HepG2 (cell line): ENCODE measurements around the gene BCAM. TPM values are rescaled to one million over a fixed set of nuclear protein-coding genes. Genes with fewer than 3 reads are reported as not detected.

Experiments
- ADNP ChIP-seq: sonication (generic); formaldehyde crosslinking; IDR thresholded peaks from 2 replicates; pipeline ENCODE4 v1.4.0; 2020; ENCODE audit warnings: missing genetic modification reagents
- ATM ChIP-seq: fragments of 450-650 bp; IDR thresholded peaks from 2 replicates; pipeline ENCODE4 v1.7.1; 2017; ENCODE audit warnings: mild to moderate bottlenecking, borderline replicate concordance
- DPF2 ChIP-seq: sonication (generic); formaldehyde crosslinking; IDR thresholded peaks from 2 replicates; pipeline ENCODE4 v1.4.0; 2020; ENCODE audit warnings: mild to moderate bottlenecking, low read depth, missing genetic modification reagents, borderline replicate concordance
- HOXA3 ChIP-seq: sonication (generic); formaldehyde crosslinking; IDR thresholded peaks from 2 replicates; pipeline ENCODE4 v1.5.0; 2020; ENCODE audit warnings: missing genetic modification reagents
- HOXA9 ChIP-seq: sonication (generic); formaldehyde crosslinking; IDR thresholded peaks from 2 replicates; pipeline ENCODE4 v1.8.1; 2022; ENCODE audit warnings: missing genetic modification reagents, mild to moderate bottlenecking, moderate library complexity, borderline replicate concordance
- KLF12 ChIP-seq: sonication (generic); formaldehyde crosslinking; IDR thresholded peaks from 2 replicates; pipeline ENCODE4 v1.4.0; 2020; ENCODE audit warnings: missing genetic modification reagents, borderline replicate concordance
- KMT2A ChIP-seq: sonication (generic); formaldehyde crosslinking; IDR thresholded peaks from 2 replicates; pipeline ENCODE4 v1.4.0; 2020; ENCODE audit warnings: missing genetic modification reagents
- MAZ ChIP-seq, 2 experiments: sonication (generic) in 1 of 2; formaldehyde crosslinking in 1 of 2; IDR thresholded peaks; 2 replicates each; pipeline versions ENCODE4 v1.5.0 to v1.6.1; 2012 to 2020; ENCODE audit warnings: low read depth in 2 of 2, mild to moderate bottlenecking in 2 of 2, borderline replicate concordance in 1 of 2, improper control_type of control experiment in 1 of 2, low read length in 1 of 2, missing genetic modification reagents in 1 of 2, moderate library complexity in 1 of 2
- MIER3 ChIP-seq: IDR thresholded peaks from 2 replicates; pipeline ENCODE4 v1.6.1; 2016; ENCODE audit warnings: missing compliant biosample characterization, borderline replicate concordance
- PHF5A ChIP-seq: IDR thresholded peaks from one replicate; pipeline ENCODE4 v1.6.1; 2018; ENCODE audit warnings: low read depth, missing genetic modification reagents; ENCODE audit not compliant: unreplicated experiment
- RORA ChIP-seq: sonication (generic); formaldehyde crosslinking; IDR thresholded peaks from 2 replicates; pipeline ENCODE4 v1.5.0; 2020; ENCODE audit warnings: mild to moderate bottlenecking, missing genetic modification reagents, moderate library complexity
- U2AF2 ChIP-seq: fragments of 200-400 bp; formaldehyde crosslinking; IDR thresholded peaks from 2 replicates; pipeline ENCODE4 v1.6.1; 2017; ENCODE audit warnings: low read depth, mild to moderate bottlenecking, low read length
- ZBTB7A ChIP-seq: sonication (generic); formaldehyde crosslinking; IDR thresholded peaks from 2 replicates; pipeline ENCODE4 v1.8.0; 2022; ENCODE audit warnings: mild to moderate bottlenecking, missing genetic modification reagents
- ZFP36 ChIP-seq: fragments of 150-350 bp; IDR thresholded peaks from 2 replicates; pipeline ENCODE4 v1.6.1; 2018; ENCODE audit warnings: borderline replicate concordance, low read length, low read depth; ENCODE audit not compliant: partially characterized antibody
- ZNF3 ChIP-seq: IDR thresholded peaks from 2 replicates; pipeline ENCODE4 v1.7.0; 2017; ENCODE audit warnings: inconsistent platforms
- ZNF30 ChIP-seq: sonication (generic); formaldehyde crosslinking; IDR thresholded peaks from 2 replicates; pipeline ENCODE4 v1.5.0; 2020; ENCODE audit warnings: mild to moderate bottlenecking, missing genetic modification reagents
- ZNF674 ChIP-seq: sonication (generic); formaldehyde crosslinking; IDR thresholded peaks from 2 replicates; pipeline ENCODE4 v1.5.0; 2020; ENCODE audit warnings: low read depth, mild to moderate bottlenecking, missing genetic modification reagents
- ZNF782 ChIP-seq: sonication (generic); formaldehyde crosslinking; IDR thresholded peaks from 2 replicates; pipeline ENCODE4 v1.4.0; 2020; ENCODE audit warnings: missing genetic modification reagents, mild to moderate bottlenecking, borderline replicate concordance
- polyA plus RNA-seq, 8 experiments: library from polyadenylated mRNA; depleted of rRNA in 3 of 8; stranded (reverse) in 7 of 8; unstranded in 1 of 8; fragments of >200 nt; fragmentation: Illumina TruSeq in 4 of 8; extraction: Trizol in 4 of 8; gene quantifications; 2 replicates each; pipeline versions ENCODE4 v1.2.1 to v1.2.3, GENCODE V29; 2011 to 2016; ENCODE audit warnings: low read depth in 4 of 8, missing spikeins in 1 of 8, mixed read lengths in 1 of 8; ENCODE audit not compliant: insufficient read depth in 1 of 8
- total RNA-seq, 5 experiments: library from RNA; depleted of rRNA; stranded (reverse); fragments of >200 nt; fragmentation: Illumina TruSeq; extraction: Trizol; gene quantifications; 2 replicates each; pipeline ENCODE4 v1.2.3, GENCODE V29; 2016; ENCODE audit warnings: low read depth in 1 of 5
- TF ChIP-seq, protein P1 (sequence below): sonication (generic); formaldehyde crosslinking; IDR thresholded peaks from 2 replicates; pipeline ENCODE4 v1.8.1; 2022; ENCODE audit warnings: mild to moderate bottlenecking, missing genetic modification reagents
- TF ChIP-seq, protein P2 (sequence below): conservative IDR thresholded peaks from 2 replicates; pipeline ENCODE4 v1.6.1; 2018; ENCODE audit warnings: missing genetic modification reagents
- TF ChIP-seq, protein P3 (sequence below): sonication (generic); formaldehyde crosslinking; IDR thresholded peaks from 2 replicates; pipeline ENCODE4 v1.8.1; 2023; ENCODE audit warnings: missing genetic modification reagents, mild to moderate bottlenecking, borderline replicate concordance
- TF ChIP-seq, protein P4 (sequence below): sonication (generic); formaldehyde crosslinking; conservative IDR thresholded peaks from 2 replicates; pipeline ENCODE4 v1.8.0; 2022; ENCODE audit warnings: low read depth, missing genetic modification reagents
- TF ChIP-seq, protein P5 (sequence below): sonication (generic); formaldehyde crosslinking; IDR thresholded peaks from 2 replicates; pipeline ENCODE4 v1.8.0; 2022; ENCODE audit warnings: mild to moderate bottlenecking, missing genetic modification reagents, borderline replicate concordance

BCAM gene
- total and polyA plus RNA-seq, 2 of the 13 experiments (the other 11 are each of a cell fraction or from before 2014, with no cell fraction given): 51.2 to 62.7 TPM

DNA sequence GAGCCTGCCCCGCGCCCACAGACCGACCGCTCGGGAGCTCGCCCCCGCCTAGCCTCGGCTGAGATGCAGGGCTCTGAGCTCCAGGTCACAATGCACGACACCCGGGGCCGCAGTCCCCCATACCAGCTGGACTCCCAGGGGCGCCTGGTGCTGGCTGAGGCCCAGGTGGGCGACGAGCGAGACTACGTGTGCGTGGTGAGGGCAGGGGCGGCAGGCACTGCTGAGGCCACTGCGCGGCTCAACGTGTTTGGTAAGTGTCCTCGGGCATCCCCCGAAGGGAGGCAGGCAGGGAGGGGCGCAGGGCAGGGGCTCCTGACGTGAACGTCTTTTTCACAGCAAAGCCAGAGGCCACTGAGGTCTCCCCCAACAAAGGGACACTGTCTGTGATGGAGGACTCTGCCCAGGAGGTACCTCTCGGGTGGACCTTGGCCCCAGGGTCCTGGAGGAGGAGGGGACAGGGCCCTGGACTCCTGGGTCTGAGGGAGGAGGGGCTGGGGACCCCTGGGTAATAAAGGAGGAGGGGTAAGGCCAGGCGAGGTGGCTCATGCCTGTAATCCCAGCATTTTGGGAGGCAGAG lies 3.3 kb downstream of the BCAM start (continued):
- TF ChIP-seq HOXA9 (CRISPR knock-in tag) (no peak), RORA (no peak), HOXA3 (CRISPR knock-in tag) (peak; percentile 58; the same call in 1 of the 2 replicates), KLF12 (CRISPR knock-in tag) (no peak), DPF2 (CRISPR knock-in tag) (peak; percentile 46; the same call in 1 of the 2 replicates), ADNP (no peak), ZFP36 (no peak), MIER3 (peak; percentile 60; the same call in 1 of the 2 replicates), ZNF30 (no peak), MAZ (IDR thresholded peaks at IDR 0.05; ENCODE audit: borderline replicate concordance, low read depth, low read length) (peak; percentile 22; the same call in 1 of the 2 replicates), MAZ (CRISPR knock-in tag; IDR thresholded peaks at IDR 0.05; ENCODE audit: low read depth) (no peak), U2AF2 (no peak), PHF5A (CRISPR knock-in tag) (no peak), ZNF674 (CRISPR knock-in tag) (no peak), ATM (no peak), ZNF782 (CRISPR knock-in tag) (no peak), ZBTB7A (CRISPR knock-in tag) (peak; percentile 99), KMT2A (no peak), ZNF3 (CRISPR knock-in tag) (no peak)
- TF ChIP-seq, protein P1, sequence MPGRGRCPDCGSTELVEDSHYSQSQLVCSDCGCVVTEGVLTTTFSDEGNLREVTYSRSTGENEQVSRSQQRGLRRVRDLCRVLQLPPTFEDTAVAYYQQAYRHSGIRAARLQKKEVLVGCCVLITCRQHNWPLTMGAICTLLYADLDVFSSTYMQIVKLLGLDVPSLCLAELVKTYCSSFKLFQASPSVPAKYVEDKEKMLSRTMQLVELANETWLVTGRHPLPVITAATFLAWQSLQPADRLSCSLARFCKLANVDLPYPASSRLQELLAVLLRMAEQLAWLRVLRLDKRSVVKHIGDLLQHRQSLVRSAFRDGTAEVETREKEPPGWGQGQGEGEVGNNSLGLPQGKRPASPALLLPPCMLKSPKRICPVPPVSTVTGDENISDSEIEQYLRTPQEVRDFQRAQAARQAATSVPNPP (CRISPR knock-in tag): no peak
- TF ChIP-seq, protein P2, sequence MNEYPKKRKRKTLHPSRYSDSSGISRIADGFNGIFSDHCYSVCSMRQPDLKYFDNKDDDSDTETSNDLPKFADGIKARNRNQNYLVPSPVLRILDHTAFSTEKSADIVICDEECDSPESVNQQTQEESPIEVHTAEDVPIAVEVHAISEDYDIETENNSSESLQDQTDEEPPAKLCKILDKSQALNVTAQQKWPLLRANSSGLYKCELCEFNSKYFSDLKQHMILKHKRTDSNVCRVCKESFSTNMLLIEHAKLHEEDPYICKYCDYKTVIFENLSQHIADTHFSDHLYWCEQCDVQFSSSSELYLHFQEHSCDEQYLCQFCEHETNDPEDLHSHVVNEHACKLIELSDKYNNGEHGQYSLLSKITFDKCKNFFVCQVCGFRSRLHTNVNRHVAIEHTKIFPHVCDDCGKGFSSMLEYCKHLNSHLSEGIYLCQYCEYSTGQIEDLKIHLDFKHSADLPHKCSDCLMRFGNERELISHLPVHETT: no peak
- TF ChIP-seq, protein P3, sequence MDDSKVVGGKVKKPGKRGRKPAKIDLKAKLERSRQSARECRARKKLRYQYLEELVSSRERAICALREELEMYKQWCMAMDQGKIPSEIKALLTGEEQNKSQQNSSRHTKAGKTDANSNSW (CRISPR knock-in tag): no peak
- TF ChIP-seq, protein P4, sequence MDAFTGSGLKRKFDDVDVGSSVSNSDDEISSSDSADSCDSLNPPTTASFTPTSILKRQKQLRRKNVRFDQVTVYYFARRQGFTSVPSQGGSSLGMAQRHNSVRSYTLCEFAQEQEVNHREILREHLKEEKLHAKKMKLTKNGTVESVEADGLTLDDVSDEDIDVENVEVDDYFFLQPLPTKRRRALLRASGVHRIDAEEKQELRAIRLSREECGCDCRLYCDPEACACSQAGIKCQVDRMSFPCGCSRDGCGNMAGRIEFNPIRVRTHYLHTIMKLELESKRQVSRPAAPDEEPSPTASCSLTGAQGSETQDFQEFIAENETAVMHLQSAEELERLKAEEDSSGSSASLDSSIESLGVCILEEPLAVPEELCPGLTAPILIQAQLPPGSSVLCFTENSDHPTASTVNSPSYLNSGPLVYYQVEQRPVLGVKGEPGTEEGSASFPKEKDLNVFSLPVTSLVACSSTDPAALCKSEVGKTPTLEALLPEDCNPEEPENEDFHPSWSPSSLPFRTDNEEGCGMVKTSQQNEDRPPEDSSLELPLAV: no peak
- TF ChIP-seq, protein P5, sequence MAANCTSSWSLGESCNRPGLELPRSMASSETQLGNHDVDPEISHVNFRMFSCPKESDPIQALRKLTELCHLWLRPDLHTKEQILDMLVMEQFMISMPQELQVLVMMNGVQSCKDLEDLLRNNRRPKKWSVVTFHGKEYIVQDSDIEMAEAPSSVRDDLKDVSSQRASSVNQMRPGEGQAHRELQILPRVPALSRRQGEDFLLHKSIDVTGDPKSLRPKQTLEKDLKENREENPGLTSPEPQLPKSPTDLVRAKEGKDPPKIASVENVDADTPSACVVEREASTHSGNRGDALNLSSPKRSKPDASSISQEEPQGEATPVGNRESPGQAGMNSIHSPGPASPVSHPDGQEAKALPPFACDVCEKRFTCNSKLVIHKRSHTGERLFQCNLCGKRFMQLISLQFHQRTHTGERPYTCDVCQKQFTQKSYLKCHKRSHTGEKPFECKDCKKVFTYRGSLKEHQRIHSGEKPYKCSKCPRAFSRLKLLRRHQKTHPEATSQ (CRISPR knock-in tag): no peak
